GM12891 (cell line): ENCODE results near the gene MAP3K20.

Experiments
- POLR2A ChIP-seq: IDR thresholded peaks from 2 replicates; pipeline ENCODE4 v1.6.1; 2011; ENCODE audit warnings: low read depth, low read length, control low read depth
- TAF1 ChIP-seq: IDR thresholded peaks from 2 replicates; pipeline ENCODE4 v1.6.1; 2011; ENCODE audit warnings: low read depth, low read length, control low read depth

GRCh38 chr2:173279527-173279868 lies 203.9 kb downstream of the MAP3K20 start:
- TF ChIP-seq TAF1: no peak
- no peak for TF ChIP-seq POLR2A
